CD4-positive, alpha-beta T cell treated with Interleukin-12 subunit alpha and Interleukin-12 subunit beta, for 1 hour (primary cell): ENCODE data around the gene USP6NL.

Experiments used
- DNase-seq: peaks from one replicate; pipeline ENCODE4 v3.0.0-alpha.2; 2020

Gene USP6NL

GRCh38 chr10:11472158-11472753, 139.2 kb downstream of the USP6NL start:
- peak; percentile 75 for DNase-seq

- DNase-seq: no peak
Observed at GRCh38 chr10:11469575-11470391, 141.7 kb downstream of the USP6NL start.

GRCh38 chr10:11468126-11468742, 143.2 kb downstream of the USP6NL start:
- DNase-seq: no peak

- no peak for DNase-seq
Observed at GRCh38 chr10:11465406-11465805, 146.0 kb downstream of the USP6NL start.

GRCh38 chr10:11463111-11463510, 148.3 kb downstream of the USP6NL start:
- DNase-seq: no peak

- DNase-seq: no peak
Observed at GRCh38 chr10:11462071-11462470, 149.4 kb downstream of the USP6NL start.

GRCh38 chr10:11457336-11457735, 154.1 kb downstream of the USP6NL start:
- no peak for DNase-seq

GRCh38 chr10:11454958-11455566, 156.4 kb downstream of the USP6NL start:
- DNase-seq: no peak

GRCh38 chr10:11454160-11454559, 157.3 kb downstream of the USP6NL start:
- DNase-seq: no peak

GRCh38 chr10:11451640-11452260, 159.7 kb downstream of the USP6NL start:
- no peak for DNase-seq

- DNase-seq: no peak
Observed at GRCh38 chr10:11450427-11450826, 161.0 kb downstream of the USP6NL start.

- no peak for DNase-seq
Observed at GRCh38 chr10:11449761-11450160, 161.7 kb downstream of the USP6NL start.

GRCh38 chr10:11448545-11449244, 162.8 kb downstream of the USP6NL start:
- no peak for DNase-seq

GRCh38 chr10:11448190-11448544, 163.3 kb downstream of the USP6NL start:
- DNase-seq: no peak

- no peak for DNase-seq
Observed at GRCh38 chr10:11447586-11447985, 163.9 kb downstream of the USP6NL start.

- no peak for DNase-seq
Observed at GRCh38 chr10:11446864-11447263, 164.6 kb downstream of the USP6NL start.

- no peak for DNase-seq
Observed at GRCh38 chr10:11446133-11446532, 165.3 kb downstream of the USP6NL start.

- no peak for DNase-seq
Observed at GRCh38 chr10:11444531-11445228, 166.8 kb downstream of the USP6NL start.

- no peak for DNase-seq
Observed at GRCh38 chr10:11444155-11444530, 167.3 kb downstream of the USP6NL start.

GRCh38 chr10:11443468-11444154, 167.8 kb downstream of the USP6NL start:
- no peak for DNase-seq

- no peak for DNase-seq
Observed at GRCh38 chr10:11442001-11442773, 169.3 kb downstream of the USP6NL start.
